Measurements from ENCODE around the gene NCAPH2.

- TF ChIP-seq, protein P1, sequence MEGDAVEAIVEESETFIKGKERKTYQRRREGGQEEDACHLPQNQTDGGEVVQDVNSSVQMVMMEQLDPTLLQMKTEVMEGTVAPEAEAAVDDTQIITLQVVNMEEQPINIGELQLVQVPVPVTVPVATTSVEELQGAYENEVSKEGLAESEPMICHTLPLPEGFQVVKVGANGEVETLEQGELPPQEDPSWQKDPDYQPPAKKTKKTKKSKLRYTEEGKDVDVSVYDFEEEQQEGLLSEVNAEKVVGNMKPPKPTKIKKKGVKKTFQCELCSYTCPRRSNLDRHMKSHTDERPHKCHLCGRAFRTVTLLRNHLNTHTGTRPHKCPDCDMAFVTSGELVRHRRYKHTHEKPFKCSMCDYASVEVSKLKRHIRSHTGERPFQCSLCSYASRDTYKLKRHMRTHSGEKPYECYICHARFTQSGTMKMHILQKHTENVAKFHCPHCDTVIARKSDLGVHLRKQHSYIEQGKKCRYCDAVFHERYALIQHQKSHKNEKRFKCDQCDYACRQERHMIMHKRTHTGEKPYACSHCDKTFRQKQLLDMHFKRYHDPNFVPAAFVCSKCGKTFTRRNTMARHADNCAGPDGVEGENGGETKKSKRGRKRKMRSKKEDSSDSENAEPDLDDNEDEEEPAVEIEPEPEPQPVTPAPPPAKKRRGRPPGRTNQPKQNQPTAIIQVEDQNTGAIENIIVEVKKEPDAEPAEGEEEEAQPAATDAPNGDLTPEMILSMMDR (IDR thresholded peaks at IDR 0.05): no peak
- TF ChIP-seq POLR2A (IDR thresholded peaks at IDR 0.05): no peak
Measured at GRCh38 chr22:50506611-50507420, 1.2 kb upstream of the NCAPH2 start.

All from uterus (tissue), 2 donors.